ENCODE data around the gene SARM1. TPM values are rescaled to one million over a fixed set of nuclear protein-coding genes. Genes with fewer than 3 reads are reported as not detected.

The SARM1 gene
- total RNA-seq, 1 donor from 2014 or later, result 12.8 TPM

- Mint-ChIP-seq H3K27me3 (ENCODE audit: low read depth, unreplicated experiment) (no peaks in the 10 kb centered on the region), H3K4me3 (ENCODE audit: unreplicated experiment) (no peak overlapping the region), H3K9me3 (ENCODE audit: unreplicated experiment) (no peaks in the 10 kb centered on the region), H3K27ac (ENCODE audit: unreplicated experiment) (no peak overlapping the region), H3K4me1 (ENCODE audit: low read depth, unreplicated experiment) (peaks cover 11% of the 10 kb centered on the region), H3K36me3 (ENCODE audit: low read depth, unreplicated experiment) (peaks cover 3% of the 10 kb centered on the region)
- H3K4me1 ChIP-seq (ENCODE audit: insufficient read depth, low read length), result peaks cover 16% of the 10 kb centered on the region
- no peak overlapping the region for H3K27ac ChIP-seq (ENCODE audit: low read depth, low read length)
- H3K9me3 ChIP-seq (ENCODE audit: insufficient read depth, low read depth, low read length), result no peaks in the 10 kb centered on the region
- peaks cover under 1% of the 10 kb centered on the region for H3K36me3 ChIP-seq (ENCODE audit: insufficient read depth, low read length)
- no peak overlapping the region for H3K4me3 ChIP-seq (ENCODE audit: insufficient read depth, low read depth, low read length)
- no peak for TF ChIP-seq EZH2 (IDR thresholded peaks at IDR 0.05; ENCODE audit: insufficient read depth, low read length)
- TF ChIP-seq CTCF (IDR thresholded peaks at IDR 0.05; ENCODE audit: insufficient read depth, low read depth, low read length), result no peak
- no peak overlapping the region for H3K4me2 ChIP-seq (ENCODE audit: low read length)
- no peak overlapping the region for H3K9ac ChIP-seq (ENCODE audit: low read length)
- peaks cover 6% of the 10 kb centered on the region for H4K20me1 ChIP-seq (ENCODE audit: insufficient read depth, low read length)
- no peaks in the 10 kb centered on the region for H3K27me3 ChIP-seq (ENCODE audit: insufficient read depth, low read length)
- peaks cover under 1% of the 10 kb centered on the region for H3K79me2 ChIP-seq (ENCODE audit: insufficient read depth, low read length)
- FAIRE-seq (no peak), DNase-seq (ENCODE audit: low read depth) (no peak)
- no peak overlapping the region for H2AFZ ChIP-seq (ENCODE audit: low read depth, low read length)
Measured at GRCh38 chr17:28367641-28368305, 3.7 kb upstream of the SARM1 start.

- peaks cover 6% of the 10 kb centered on the region for H3K79me2 ChIP-seq (ENCODE audit: insufficient read depth, low read length)
- FAIRE-seq (no peak), DNase-seq (ENCODE audit: low read depth) (no peak)
- H3K4me1 ChIP-seq (ENCODE audit: insufficient read depth, low read length), result peaks cover 21% of the 10 kb centered on the region
- no peak overlapping the region for H3K9ac ChIP-seq (ENCODE audit: low read length)
- H3K27ac Mint-ChIP-seq (ENCODE audit: unreplicated experiment), result no peak overlapping the region
- H3K27me3 Mint-ChIP-seq (ENCODE audit: low read depth, unreplicated experiment), result peaks cover 3% of the 10 kb centered on the region
- H3K36me3 ChIP-seq (ENCODE audit: insufficient read depth, low read length), result no peaks in the 10 kb centered on the region
- H3K4me1 Mint-ChIP-seq (ENCODE audit: low read depth, unreplicated experiment), result peaks cover 12% of the 10 kb centered on the region
- peaks cover 3% of the 10 kb centered on the region for H3K36me3 Mint-ChIP-seq (ENCODE audit: low read depth, unreplicated experiment)
- no peaks in the 10 kb centered on the region for H3K9me3 Mint-ChIP-seq (ENCODE audit: unreplicated experiment)
- no peak overlapping the region for H3K4me3 Mint-ChIP-seq (ENCODE audit: unreplicated experiment)
- no peak overlapping the region for H2AFZ ChIP-seq (ENCODE audit: low read depth, low read length)
- TF ChIP-seq EZH2 (IDR thresholded peaks at IDR 0.05; ENCODE audit: insufficient read depth, low read length) (no peak), CTCF (IDR thresholded peaks at IDR 0.05; ENCODE audit: insufficient read depth, low read depth, low read length) (no peak)
- no peak overlapping the region for H3K27ac ChIP-seq (ENCODE audit: low read depth, low read length)
- H3K4me2 ChIP-seq (ENCODE audit: low read length), result no peak overlapping the region
- H3K27me3 ChIP-seq (ENCODE audit: insufficient read depth, low read length), result no peaks in the 10 kb centered on the region
- no peak overlapping the region for H3K4me3 ChIP-seq (ENCODE audit: insufficient read depth, low read depth, low read length)
- no peaks in the 10 kb centered on the region for H3K9me3 ChIP-seq (ENCODE audit: insufficient read depth, low read depth, low read length)
- peaks cover 12% of the 10 kb centered on the region for H4K20me1 ChIP-seq (ENCODE audit: insufficient read depth, low read length)
Measured at GRCh38 chr17:28368306-28368831, 3.1 kb upstream of the SARM1 start.

All from astrocyte (in vitro differentiated cells and primary cell).